Peyer's patch (tissue), 4 donors: ENCODE measurements around the gene SLC25A48.

Source experiments
- CTCF ChIP-seq, 6 experiments: fragments of 450-650 bp in 4 of 6; fragments of 200-600 bp in 2 of 6; sonication (generic) in 1 of 6; IDR thresholded peaks; one replicate each; pipeline ENCODE4 v1.5.1; 2017 to 2019; ENCODE audit warnings: antibody characterized with exemption in 6 of 6, mild to moderate bottlenecking in 3 of 6, moderate library complexity in 1 of 6
- POLR2A ChIP-seq, 2 donors: fragments of 450-650 bp; IDR thresholded peaks; one replicate each; pipeline ENCODE4 v1.5.1; 2017; ENCODE audit warnings: antibody characterized with exemption in 2 of 2, mild to moderate bottlenecking in 2 of 2, moderate library complexity in 2 of 2

- TF ChIP-seq CTCF (IDR thresholded peaks at IDR 0.05) (no peak), POLR2A (IDR thresholded peaks at IDR 0.05) (no peak)
These were observed 2.5 kb upstream of the SLC25A48 start for GRCh38 chr5:135831851-135832555.
